Erythroblast (primary cell): ENCODE results near the gene VASH1.

ENCODE experiments used
- GATA1 ChIP-seq: IDR thresholded peaks from 2 replicates; pipeline ENCODE4 v1.6.1; 2011; ENCODE audit warnings: low read depth, mild to moderate bottlenecking, control low read depth, low read length, moderate library complexity
- POLR2A ChIP-seq: IDR thresholded peaks from 2 replicates; pipeline ENCODE4 v1.6.1; 2011; ENCODE audit warnings: mild to moderate bottlenecking, low read length

DNA sequence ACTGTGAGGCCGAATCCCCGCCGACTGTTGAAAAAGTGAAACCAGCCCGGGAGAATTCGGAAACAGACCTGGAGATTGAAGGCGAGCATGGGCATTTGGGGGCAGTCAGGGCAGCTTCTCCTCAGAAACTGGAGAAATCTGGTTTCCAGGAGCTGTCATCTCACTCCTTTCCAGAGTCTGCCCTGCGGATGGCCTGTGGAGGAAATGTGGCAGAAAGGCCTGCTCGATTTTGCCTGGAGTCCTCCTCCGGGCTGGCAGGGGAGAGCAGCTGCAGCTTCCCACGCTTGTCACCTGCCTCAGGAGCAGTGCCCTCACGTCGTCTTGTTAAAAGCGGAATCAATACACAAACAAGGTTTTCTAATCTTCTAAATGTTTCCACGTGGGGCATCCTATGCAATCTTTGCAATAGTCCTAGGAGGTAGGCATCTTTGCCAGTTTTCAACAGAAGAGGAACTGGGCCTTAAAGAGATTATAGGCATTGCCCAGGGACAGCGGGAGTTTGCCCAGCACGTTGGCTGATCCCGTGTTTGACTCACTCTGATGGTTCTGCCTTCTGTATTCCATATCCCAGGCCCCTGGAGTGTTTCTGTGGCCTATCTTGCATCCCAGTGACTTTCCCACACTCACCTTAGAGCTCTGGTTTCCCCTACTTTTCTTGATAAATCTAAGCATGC is 67.2 kb downstream of the VASH1 start:
- no peak for TF ChIP-seq POLR2A
- TF ChIP-seq GATA1: no peak
